HepG2 (cell line): Measurements from ENCODE around the gene RRBP1. TPM values are rescaled to one million over a fixed set of nuclear protein-coding genes. Genes with fewer than 3 reads are reported as not detected.
A peak's percentile ranks its signal among the peaks of the same experiment; 100 is the strongest.

Experiments
- ARNT2 ChIP-seq: sonication (generic); formaldehyde crosslinking; IDR thresholded peaks from 2 replicates; pipeline ENCODE4 v1.8.0; 2022; ENCODE audit warnings: mild to moderate bottlenecking, low read depth, missing genetic modification reagents, moderate library complexity
- ARNTL ChIP-seq: sonication (generic); formaldehyde crosslinking; IDR thresholded peaks from 2 replicates; pipeline ENCODE4 v1.4.0; 2020; ENCODE audit warnings: mild to moderate bottlenecking, missing genetic modification reagents
- ATM ChIP-seq: fragments of 450-650 bp; IDR thresholded peaks from 2 replicates; pipeline ENCODE4 v1.7.1; 2017; ENCODE audit warnings: mild to moderate bottlenecking, borderline replicate concordance
- ATRX ChIP-seq: sonication (generic); formaldehyde crosslinking; IDR thresholded peaks from 2 replicates; pipeline ENCODE4 v1.4.0; 2020; ENCODE audit warnings: missing genetic modification reagents, borderline replicate concordance
- HNRNPK ChIP-seq: fragments of 200-400 bp; formaldehyde crosslinking; IDR thresholded peaks from 2 replicates; pipeline ENCODE4 v1.6.1; 2018; ENCODE audit warnings: low read length, low read depth, moderate library complexity, mild to moderate bottlenecking; ENCODE audit not compliant: poor library complexity, severe bottlenecking
- JARID2 ChIP-seq: sonication (generic); formaldehyde crosslinking; IDR thresholded peaks from 2 replicates; pipeline ENCODE4 v1.8.1; 2023; ENCODE audit warnings: missing genetic modification reagents, inconsistent platforms; ENCODE audit not compliant: insufficient replicate concordance
- NFE2 ChIP-seq: sonication (generic); formaldehyde crosslinking; IDR thresholded peaks from 2 replicates; pipeline ENCODE4 v1.4.0; 2020; ENCODE audit warnings: missing genetic modification reagents
- ZNF143 ChIP-seq: sonication (generic); formaldehyde crosslinking; IDR thresholded peaks from 2 replicates; pipeline ENCODE4 v1.4.0; 2020; ENCODE audit warnings: missing genetic modification reagents
- ZNF276 ChIP-seq: sonication (generic); formaldehyde crosslinking; IDR thresholded peaks from 2 replicates; pipeline ENCODE4 v1.4.0; 2020; ENCODE audit warnings: mild to moderate bottlenecking, low read depth, missing genetic modification reagents
- ZNF644 ChIP-seq: IDR thresholded peaks from 2 replicates; pipeline ENCODE4 v1.6.1; 2016; ENCODE audit warnings: low read depth
- ZNF816 ChIP-seq: sonication (generic); formaldehyde crosslinking; IDR thresholded peaks from 2 replicates; pipeline ENCODE4 v1.8.0; 2022; ENCODE audit warnings: missing genetic modification reagents, mild to moderate bottlenecking, borderline replicate concordance
- polyA plus RNA-seq, 8 experiments: library from polyadenylated mRNA; depleted of rRNA in 3 of 8; stranded (reverse) in 7 of 8; unstranded in 1 of 8; fragments of >200 nt; fragmentation: Illumina TruSeq in 4 of 8; extraction: Trizol in 4 of 8; gene quantifications; 2 replicates each; pipeline versions ENCODE4 v1.2.1 to v1.2.3, GENCODE V29; 2011 to 2016; ENCODE audit warnings: low read depth in 4 of 8, missing spikeins in 1 of 8, mixed read lengths in 1 of 8; ENCODE audit not compliant: insufficient read depth in 1 of 8
- total RNA-seq, 5 experiments: library from RNA; depleted of rRNA; stranded (reverse); fragments of >200 nt; fragmentation: Illumina TruSeq; extraction: Trizol; gene quantifications; 2 replicates each; pipeline ENCODE4 v1.2.3, GENCODE V29; 2016; ENCODE audit warnings: low read depth in 1 of 5
- TF ChIP-seq, protein P1 (sequence below): sonication (generic); formaldehyde crosslinking; IDR thresholded peaks from 2 replicates; pipeline ENCODE4 v1.9.0; 2021; ENCODE audit warnings: missing genetic modification reagents, mild to moderate bottlenecking, borderline replicate concordance
- TF ChIP-seq, protein P2 (sequence below): IDR thresholded peaks from 2 replicates; pipeline ENCODE4 v1.6.1; 2016; ENCODE audit warnings: missing compliant biosample characterization, missing genetic modification reagents, borderline replicate concordance
- TF ChIP-seq, protein P3 (sequence below): sonication (generic); formaldehyde crosslinking; IDR thresholded peaks from 2 replicates; pipeline ENCODE4 v1.5.0; 2020; ENCODE audit warnings: mild to moderate bottlenecking, missing genetic modification reagents, moderate library complexity
- TF ChIP-seq, protein P4 (sequence below): sonication (generic); formaldehyde crosslinking; IDR thresholded peaks from 2 replicates; pipeline ENCODE4 v1.4.0; 2020; ENCODE audit warnings: missing genetic modification reagents, low read depth, mild to moderate bottlenecking, borderline replicate concordance

The RRBP1 gene
- total and polyA plus RNA-seq, 2 of the 13 experiments (the other 11 are each of a cell fraction or from before 2014, with no cell fraction given), result 150 to 222 TPM

- TF ChIP-seq, protein P1, sequence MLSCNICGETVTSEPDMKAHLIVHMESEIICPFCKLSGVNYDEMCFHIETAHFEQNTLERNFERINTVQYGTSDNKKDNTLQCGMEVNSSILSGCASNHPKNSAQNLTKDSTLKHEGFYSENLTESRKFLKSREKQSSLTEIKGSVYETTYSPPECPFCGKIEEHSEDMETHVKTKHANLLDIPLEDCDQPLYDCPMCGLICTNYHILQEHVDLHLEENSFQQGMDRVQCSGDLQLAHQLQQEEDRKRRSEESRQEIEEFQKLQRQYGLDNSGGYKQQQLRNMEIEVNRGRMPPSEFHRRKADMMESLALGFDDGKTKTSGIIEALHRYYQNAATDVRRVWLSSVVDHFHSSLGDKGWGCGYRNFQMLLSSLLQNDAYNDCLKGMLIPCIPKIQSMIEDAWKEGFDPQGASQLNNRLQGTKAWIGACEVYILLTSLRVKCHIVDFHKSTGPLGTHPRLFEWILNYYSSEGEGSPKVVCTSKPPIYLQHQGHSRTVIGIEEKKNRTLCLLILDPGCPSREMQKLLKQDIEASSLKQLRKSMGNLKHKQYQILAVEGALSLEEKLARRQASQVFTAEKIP, result no peak
- TF ChIP-seq, protein P2, sequence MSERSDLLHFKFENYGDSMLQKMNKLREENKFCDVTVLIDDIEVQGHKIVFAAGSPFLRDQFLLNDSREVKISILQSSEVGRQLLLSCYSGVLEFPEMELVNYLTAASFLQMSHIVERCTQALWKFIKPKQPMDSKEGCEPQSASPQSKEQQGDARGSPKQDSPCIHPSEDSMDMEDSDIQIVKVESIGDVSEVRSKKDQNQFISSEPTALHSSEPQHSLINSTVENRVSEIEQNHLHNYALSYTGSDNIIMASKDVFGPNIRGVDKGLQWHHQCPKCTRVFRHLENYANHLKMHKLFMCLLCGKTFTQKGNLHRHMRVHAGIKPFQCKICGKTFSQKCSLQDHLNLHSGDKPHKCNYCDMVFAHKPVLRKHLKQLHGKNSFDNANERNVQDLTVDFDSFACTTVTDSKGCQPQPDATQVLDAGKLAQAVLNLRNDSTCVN (CRISPR knock-in tag), result peak; percentile 17; the same call in 1 of the 2 replicates
- TF ChIP-seq JARID2 (CRISPR knock-in tag), result no peak
- no peak for TF ChIP-seq ZNF143
- no peak for TF ChIP-seq NFE2 (CRISPR knock-in tag)
- no peak for TF ChIP-seq ZNF816 (CRISPR knock-in tag)
- TF ChIP-seq ATRX (CRISPR knock-in tag), result no peak
- no peak for TF ChIP-seq ARNTL (CRISPR knock-in tag)
- TF ChIP-seq ARNT2 (CRISPR knock-in tag), result no peak; the same call in 1 of the 2 replicates
- no peak for TF ChIP-seq ZNF276 (CRISPR knock-in tag)
- TF ChIP-seq ATM, result no peak
- no peak for TF ChIP-seq HNRNPK
- no peak for TF ChIP-seq ZNF644 (CRISPR knock-in tag)
- TF ChIP-seq, protein P3, sequence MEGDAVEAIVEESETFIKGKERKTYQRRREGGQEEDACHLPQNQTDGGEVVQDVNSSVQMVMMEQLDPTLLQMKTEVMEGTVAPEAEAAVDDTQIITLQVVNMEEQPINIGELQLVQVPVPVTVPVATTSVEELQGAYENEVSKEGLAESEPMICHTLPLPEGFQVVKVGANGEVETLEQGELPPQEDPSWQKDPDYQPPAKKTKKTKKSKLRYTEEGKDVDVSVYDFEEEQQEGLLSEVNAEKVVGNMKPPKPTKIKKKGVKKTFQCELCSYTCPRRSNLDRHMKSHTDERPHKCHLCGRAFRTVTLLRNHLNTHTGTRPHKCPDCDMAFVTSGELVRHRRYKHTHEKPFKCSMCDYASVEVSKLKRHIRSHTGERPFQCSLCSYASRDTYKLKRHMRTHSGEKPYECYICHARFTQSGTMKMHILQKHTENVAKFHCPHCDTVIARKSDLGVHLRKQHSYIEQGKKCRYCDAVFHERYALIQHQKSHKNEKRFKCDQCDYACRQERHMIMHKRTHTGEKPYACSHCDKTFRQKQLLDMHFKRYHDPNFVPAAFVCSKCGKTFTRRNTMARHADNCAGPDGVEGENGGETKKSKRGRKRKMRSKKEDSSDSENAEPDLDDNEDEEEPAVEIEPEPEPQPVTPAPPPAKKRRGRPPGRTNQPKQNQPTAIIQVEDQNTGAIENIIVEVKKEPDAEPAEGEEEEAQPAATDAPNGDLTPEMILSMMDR (CRISPR knock-in tag), result peak; percentile 79
- TF ChIP-seq, protein P4, sequence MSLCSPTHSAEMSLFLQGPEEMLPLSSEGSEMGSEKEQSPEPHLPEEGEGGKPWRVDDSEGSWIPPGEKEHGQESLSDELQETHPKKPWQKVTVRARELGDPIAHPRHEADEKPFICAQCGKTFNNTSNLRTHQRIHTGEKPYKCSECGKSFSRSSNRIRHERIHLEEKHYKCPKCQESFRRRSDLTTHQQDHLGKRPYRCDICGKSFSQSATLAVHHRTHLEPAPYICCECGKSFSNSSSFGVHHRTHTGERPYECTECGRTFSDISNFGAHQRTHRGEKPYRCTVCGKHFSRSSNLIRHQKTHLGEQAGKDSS (CRISPR knock-in tag), result no peak; the same call in 1 of the 2 replicates
Measured at GRCh38 chr20:17611540-17612286, 70.3 kb downstream of the RRBP1 start (continued).
